B cell (primary cell): ENCODE data around the gene RCC2. TPM values are rescaled to one million over a fixed set of nuclear protein-coding genes. Genes with fewer than 3 reads are reported as not detected.

Experiments used
- ATAC-seq: fragments of 200-7000 bp; cut with Tn5 transposase; one replicate; pipeline ENCODE4 v1.10.0; 2021; ENCODE audit warnings: low read depth, mild to moderate bottlenecking, moderate number of reproducible peaks, moderate library complexity
- CTCF ChIA-PET: fragments of 350-600 bp; sonication (Branson Sonifier 250); formaldehyde crosslinking; loops from one replicate; lab custom pipeline; 2021; ENCODE audit warnings: antibody characterized with exemption, inconsistent platforms; lab: Charles Lee
- POLR2A ChIA-PET: fragments of 350-600 bp; sonication (Branson Sonifier 250); formaldehyde crosslinking; loops from one replicate; lab custom pipeline; 2021; ENCODE audit warnings: antibody characterized with exemption; lab: Charles Lee
- DNase-seq: peaks from one replicate; pipeline ENCODE4 v3.0.0; 2013
- H2AFZ ChIP-seq: 2 replicates; pipeline ENCODE4 v1.6.1; 2012; ENCODE audit warnings: mild to moderate bottlenecking, low read depth, low read length; ENCODE audit not compliant: insufficient read depth, poor library complexity, severe bottlenecking
- H3K27ac ChIP-seq, 2 donors: 1 replicate in 1 of 2; 2 replicates in 1 of 2; pipeline ENCODE4 v1.5.1; 2012 to 2013; ENCODE audit warnings: low read length in 2 of 2, mild to moderate bottlenecking in 2 of 2, moderate library complexity in 1 of 2
- H3K27me3 ChIP-seq, 4 experiments: fragments of 200-600 bp in 1 of 4; sonication (generic) in 1 of 4; replicated peaks in 1 of 4; 1 replicate in 2 of 4; 2 replicates in 2 of 4; pipeline versions ENCODE4 v1.6.1 to v1.7.0; 2013 to 2016; ENCODE audit warnings: low read length in 3 of 4, mild to moderate bottlenecking in 2 of 4, mixed read lengths in 1 of 4, moderate library complexity in 1 of 4; ENCODE audit not compliant: insufficient read depth in 4 of 4, control insufficient read depth in 3 of 4; ENCODE audit errors: control extremely low read depth in 1 of 4
- H3K36me3 ChIP-seq, 2 experiments: replicated peaks in 1 of 2; 1 replicate in 1 of 2; 2 replicates in 1 of 2; pipeline versions ENCODE4 v1.6.1 to v1.7.1; 2013; ENCODE audit warnings: low read length in 1 of 2; ENCODE audit not compliant: insufficient read depth in 2 of 2, control insufficient read depth in 1 of 2; ENCODE audit errors: control extremely low read depth in 1 of 2, extremely low read depth in 1 of 2
- H3K4me1 ChIP-seq, 2 donors: fragments of 200-600 bp in 1 of 2; sonication (generic) in 1 of 2; 1 replicate in 1 of 2; 2 replicates in 1 of 2; pipeline versions ENCODE4 v1.5.1 to v1.6.1; 2013 to 2017; ENCODE audit warnings: low read length in 2 of 2; ENCODE audit not compliant: control insufficient read depth in 2 of 2, insufficient read depth in 2 of 2
- H3K4me2 ChIP-seq: replicated peaks from 2 replicates; pipeline ENCODE3; 2012; ENCODE audit warnings: mild to moderate bottlenecking, low read depth, low read length; ENCODE audit not compliant: poor library complexity, severe bottlenecking
- H3K4me3 ChIP-seq, 5 experiments: fragments of 200-600 bp in 1 of 5; sonication (generic) in 1 of 5; 1 replicate in 3 of 5; 2 replicates in 2 of 5; pipeline versions ENCODE4 v1.5.1 to v1.7.0; 2011 to 2016; ENCODE audit warnings: low read length in 4 of 5, mild to moderate bottlenecking in 4 of 5, low read depth in 2 of 5, control low read depth in 1 of 5, moderate library complexity in 1 of 5; ENCODE audit not compliant: insufficient read depth in 1 of 5; ENCODE audit errors: control extremely low read depth in 1 of 5, extremely low read depth in 1 of 5
- H3K79me2 ChIP-seq: fragments of 200-600 bp; sonication (generic); one replicate; pipeline ENCODE4 v1.6.0; 2016; ENCODE audit warnings: low read length; ENCODE audit not compliant: control insufficient read depth, insufficient read depth
- H3K9ac ChIP-seq: fragments of 200-600 bp; sonication (generic); 2 replicates; pipeline ENCODE4 v1.6.1; 2017; ENCODE audit warnings: mild to moderate bottlenecking, low read length, moderate library complexity
- H3K9me3 ChIP-seq, 3 donors: one replicate each; pipeline versions ENCODE4 v1.6.1 to v1.7.1; 2013; ENCODE audit warnings: low read length in 2 of 3; ENCODE audit not compliant: control insufficient read depth in 2 of 3, insufficient read depth in 1 of 3; ENCODE audit errors: control extremely low read depth in 1 of 3
- H4K20me1 ChIP-seq: 2 replicates; pipeline ENCODE4 v1.6.0; 2012; ENCODE audit warnings: mild to moderate bottlenecking, low read length; ENCODE audit not compliant: insufficient read depth, control insufficient read depth, poor library complexity, severe bottlenecking
- H3K27ac Mint-ChIP-seq: one replicate; pipeline ENCODE4 v1.8.0; 2021; ENCODE audit warnings: mixed read lengths
- H3K27me3 Mint-ChIP-seq: one replicate; pipeline ENCODE4 v1.8.0; 2021; ENCODE audit warnings: mixed read lengths
- H3K4me1 Mint-ChIP-seq: one replicate; pipeline ENCODE4 v1.8.0; 2021; ENCODE audit warnings: mixed read lengths
- H3K4me3 Mint-ChIP-seq: one replicate; pipeline ENCODE4 v1.8.0; 2021; ENCODE audit warnings: mixed read lengths
- H3K9me3 Mint-ChIP-seq: one replicate; pipeline ENCODE4 v1.8.0; 2022; ENCODE audit warnings: mixed read lengths; ENCODE audit not compliant: insufficient read depth
- CTCF ChIP-seq: fragments of 200-600 bp; IDR thresholded peaks from one replicate; pipeline ENCODE4 v1.8.0; 2022; ENCODE audit warnings: antibody characterized with exemption, mild to moderate bottlenecking
- WGBS: methylation state at CpG from one replicate; pipeline ENCODE4 v1.1.5; 2013; ENCODE audit warnings: missing lambda C conversion rate; ENCODE audit not compliant: insufficient coverage; 5-methylcytosine and 5-hydroxymethylcytosine counted together
- intact Hi-C: fragments of 100-400 bp; cut with micrococcal nuclease; formaldehyde crosslinking; loops from one replicate; pipeline ENCODE4 v1.10.0; 2022
- polyA plus RNA-seq: library from polyadenylated mRNA; depleted of rRNA; stranded (reverse); fragments of >200 nt; gene quantifications from 2 replicates; pipeline ENCODE4 v1.2.3, GENCODE V29; 2012
- total RNA-seq, 2 donors: library from RNA; stranded (reverse); fragments of 120-200 nt in 1 of 2; gene quantifications; 1 replicate in 1 of 2; 2 replicates in 1 of 2; pipeline versions ENCODE4 v1.2.3 to v1.2.4, GENCODE V29; 2013 to 2022

Gene RCC2
- total and polyA plus RNA-seq, 2 donors (not counting 1 experiment from before 2014, with no cell fraction given), result 48.9 to 76.9 TPM

GRCh38 chr1:17427696-17428660 lies 11.5 kb downstream of the RCC2 start:
- ChIA-PET POLR2A (no interaction called here), CTCF (interaction anchor here (1.2 kb wide), 1 partner anchor 66 kb away, joined by 3 read pairs; no protein-coding TSS in a partner anchor)
- H3K9me3 Mint-ChIP-seq, result no peaks in the 10 kb centered on the region
- intact Hi-C loops, result no loop called here
- no peak overlapping the region for H3K4me2 ChIP-seq
- no peak overlapping the region for H3K27ac Mint-ChIP-seq
- peaks cover 96% of the 10 kb centered on the region for H3K79me2 ChIP-seq
- peaks cover 29% of the 10 kb centered on the region for H3K4me1 Mint-ChIP-seq
- H3K4me3 ChIP-seq, result no peak overlapping the region
- peaks cover 99% of the 10 kb centered on the region for H4K20me1 ChIP-seq
- H3K27me3 ChIP-seq, result no peaks in the 10 kb centered on the region
- H3K9ac ChIP-seq, result no peak overlapping the region
- H3K27ac ChIP-seq, result no peak overlapping the region
- no peak overlapping the region for H3K4me3 Mint-ChIP-seq
- DNase-seq (no peak), ATAC-seq (no peak)
- TF ChIP-seq CTCF, result no peak
- peaks cover 0 to 71% of the 10 kb centered on the region in 2 experiments for H3K36me3 ChIP-seq
- no peaks in the 10 kb centered on the region for H3K27me3 Mint-ChIP-seq
- H3K9me3 ChIP-seq, result no peaks in the 10 kb centered on the region
- 92% methylated on average over 19 of the region's 21 CpGs for WGBS
- H3K4me1 ChIP-seq, result peaks cover 13 to 23% of the 10 kb centered on the region in 2 donors
- no peak overlapping the region for H2AFZ ChIP-seq
